Erythroblast (primary cell): Measurements from ENCODE around the gene TCERG1L.

Experiments used
- GATA1 ChIP-seq: IDR thresholded peaks from 2 replicates; pipeline ENCODE4 v1.6.1; 2011; ENCODE audit warnings: low read depth, mild to moderate bottlenecking, control low read depth, low read length, moderate library complexity
- POLR2A ChIP-seq: IDR thresholded peaks from 2 replicates; pipeline ENCODE4 v1.6.1; 2011; ENCODE audit warnings: mild to moderate bottlenecking, low read length

DNA sequence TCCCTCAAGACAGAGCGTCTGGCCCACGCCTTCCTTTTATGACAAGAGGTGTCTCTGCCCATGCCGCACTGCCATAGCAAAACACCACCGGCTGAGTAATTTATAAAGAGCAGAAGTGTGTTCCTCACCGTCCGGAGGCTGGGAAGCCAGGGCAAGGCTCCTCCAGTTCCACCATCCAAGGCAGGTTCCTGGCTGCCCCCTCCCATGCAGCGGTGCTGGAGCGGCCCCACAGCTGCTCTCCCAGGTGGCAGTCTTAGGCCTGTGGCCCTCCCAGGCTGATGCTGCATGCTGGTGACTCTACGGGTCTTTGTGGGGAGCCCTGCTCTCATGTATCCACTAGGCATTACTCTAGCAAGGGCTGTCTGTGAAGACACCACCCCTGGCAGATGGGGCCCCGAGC is 113.1 kb downstream of the TCERG1L start:
- no peak for TF ChIP-seq POLR2A
- no peak for TF ChIP-seq GATA1
